ENCODE data around the gene CACNA1E. TPM values are rescaled to one million over a fixed set of nuclear protein-coding genes. Genes with fewer than 3 reads are reported as not detected.
A peak's percentile ranks its signal among the peaks of the same experiment; 100 is the strongest.
"Not testable (repeated sequence)": the region's sequence is repeated elsewhere in the genome, so short reads cannot be mapped to it uniquely, and the experiment has no call there.

The CACNA1E gene
- total RNA-seq, 1 experiment from 2014 or later = 0.18 TPM

GRCh38 chr1:181846001-181846645, 362.8 kb downstream of the CACNA1E start:
- in situ Hi-C loops (cut with HindIII; ENCODE audit: low pct_unique_long_range_greater_than_20kb, low sequenced_read_pairs) = no loop called here
- DNase-seq (ENCODE audit: low read depth, low spot score) = no peak

GRCh38 chr1:181846681-181847080, 363.4 kb downstream of the CACNA1E start:
- DNase-seq (ENCODE audit: low read depth, low spot score) = no peak
- in situ Hi-C loops (cut with HindIII; ENCODE audit: low pct_unique_long_range_greater_than_20kb, low sequenced_read_pairs) = no loop called here

DNA sequence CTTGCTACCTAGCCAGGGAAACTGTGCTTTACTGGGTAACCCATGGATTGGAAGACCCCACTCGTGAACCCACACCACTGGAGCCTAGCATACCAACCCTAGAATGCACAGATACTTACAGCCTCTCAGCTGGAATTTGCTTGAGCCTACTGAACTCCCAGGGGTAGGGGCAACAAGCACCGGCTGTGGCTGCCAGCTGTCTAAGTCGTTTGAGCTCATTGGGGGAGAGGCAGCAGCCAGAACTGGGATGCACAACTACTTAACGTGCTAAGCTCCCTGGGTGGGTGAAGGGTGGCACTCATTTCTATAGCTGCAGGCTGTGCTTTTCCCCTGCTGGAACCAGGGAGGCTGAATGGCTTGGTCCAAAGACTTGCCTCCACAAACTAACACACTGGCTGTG, 365.8 kb downstream of the CACNA1E start:
- DNase-seq (ENCODE audit: low read depth, low spot score) = no peak
- in situ Hi-C loops (cut with HindIII; ENCODE audit: low pct_unique_long_range_greater_than_20kb, low sequenced_read_pairs) = no loop called here

DNA sequence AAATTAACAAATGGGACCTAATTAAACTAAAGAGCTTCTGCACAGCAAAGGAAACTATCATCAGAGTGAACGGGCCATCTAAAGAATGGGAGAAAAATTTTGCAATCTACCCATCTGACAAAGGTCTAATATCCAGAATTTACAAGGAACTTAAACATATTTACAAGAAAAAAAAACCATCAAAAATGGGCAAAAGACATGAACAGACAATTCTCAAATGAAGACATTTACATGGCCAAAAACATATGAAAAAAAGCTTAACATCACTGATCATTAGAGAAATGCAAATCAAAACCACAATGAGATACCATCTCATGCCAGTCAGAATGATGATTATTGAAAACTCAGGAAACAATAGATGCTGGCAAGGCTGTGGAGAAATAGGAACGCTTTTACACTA, 370.9 kb downstream of the CACNA1E start:
- in situ Hi-C loops (cut with HindIII; ENCODE audit: low pct_unique_long_range_greater_than_20kb, low sequenced_read_pairs); DNase-seq (ENCODE audit: low read depth, low spot score): not testable (repeated sequence)

DNA sequence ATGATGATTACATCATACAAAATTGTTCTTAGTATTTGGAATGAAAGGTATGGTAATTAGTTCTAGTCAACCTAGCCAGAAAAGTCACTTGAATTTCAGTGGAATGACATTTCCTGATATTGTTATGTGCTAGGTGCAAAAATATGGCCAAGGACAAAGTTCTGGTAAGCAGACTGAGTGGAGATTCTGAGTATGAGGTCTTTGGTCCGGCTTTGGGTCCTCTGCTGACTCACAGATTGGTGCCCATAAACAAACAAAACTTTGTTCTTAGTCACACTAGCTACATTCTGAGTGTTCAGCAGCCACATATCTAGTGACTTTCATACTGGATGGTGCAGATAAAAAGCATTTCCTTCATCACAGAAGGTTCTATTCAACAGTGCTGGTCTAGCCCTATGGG, 372.1 kb downstream of the CACNA1E start:
- in situ Hi-C loops (cut with HindIII; ENCODE audit: low pct_unique_long_range_greater_than_20kb, low sequenced_read_pairs) = no loop called here
- peak; percentile 15 for DNase-seq (ENCODE audit: low read depth, low spot score)

Small RNA genes within 50 kb of the gene (small RNA-seq; reads per million reads assigned to genes)
- gene RF00017 = 0 reads per million in 2 experiments
- 0 reads per million in 2 experiments for gene RNA5SP70

All from SK-MEL-5 (cell line).